Right lobe of liver (tissue), 6 donors: ENCODE measurements around the gene GATA6. TPM values are rescaled to one million over a fixed set of nuclear protein-coding genes. Genes with fewer than 3 reads are reported as not detected.

Experiments
- ATAC-seq, 4 donors: fragments of 200-7000 bp; cut with Tn5 transposase; one replicate each; pipeline ENCODE4 v1.9.1; 2020; ENCODE audit warnings: mild to moderate bottlenecking in 4 of 4, moderate library complexity in 4 of 4
- DNase-seq, 3 donors: peaks; one replicate each; pipeline ENCODE4 v3.0.0-alpha.2; 2020
- H3K27ac ChIP-seq, 3 donors: fragments of 200-600 bp; one replicate each; pipeline ENCODE4 v1.8.0; 2022
- H3K27me3 ChIP-seq, 2 donors: fragments of 200-600 bp; one replicate each; pipeline ENCODE4 v1.8.0; 2022
- H3K36me3 ChIP-seq, 4 donors: fragments of 200-600 bp; sonication (generic) in 1 of 4; one replicate each; pipeline versions ENCODE4 v1.5.1 to v1.8.0; 2017 to 2022; ENCODE audit warnings: control low read depth in 1 of 4
- H3K4me1 ChIP-seq, 4 donors: fragments of 200-600 bp; sonication (generic) in 1 of 4; one replicate each; pipeline versions ENCODE4 v1.5.1 to v1.8.0; 2017 to 2022; ENCODE audit warnings: control low read depth in 1 of 4
- H3K4me3 ChIP-seq, 3 donors: fragments of 200-600 bp; one replicate each; pipeline ENCODE4 v1.8.0; 2022
- H3K9me3 ChIP-seq, 4 donors: fragments of 200-600 bp; sonication (generic) in 1 of 4; one replicate each; pipeline versions ENCODE4 v1.5.1 to v1.8.0; 2017 to 2022; ENCODE audit warnings: control low read depth in 1 of 4
- CTCF ChIP-seq, 4 donors: fragments of 200-600 bp in 3 of 4; fragments of 450-650 bp in 1 of 4; IDR thresholded peaks; one replicate each; pipeline versions ENCODE4 v1.5.1 to v1.8.0; 2016 to 2022; ENCODE audit warnings: antibody characterized with exemption in 4 of 4, mild to moderate bottlenecking in 2 of 4
- POLR2A ChIP-seq: fragments of 450-650 bp; IDR thresholded peaks from one replicate; pipeline ENCODE4 v1.6.1; 2017; ENCODE audit warnings: antibody characterized with exemption, mild to moderate bottlenecking
- WGBS: methylation state at CpG from one replicate; pipeline ENCODE4 v1.1.6; 2018; ENCODE audit warnings: low coverage, low lambda C conversion rate; ENCODE audit not compliant: insufficient coverage; ENCODE audit errors: missing lambda C conversion rate; 5-methylcytosine and 5-hydroxymethylcytosine counted together
- intact Hi-C, 2 donors: fragments of 100-400 bp; cut with DNase I; formaldehyde crosslinking; loops; one replicate each; pipeline versions ENCODE4 v1.11.2 to v1.14.1; 2022
- total RNA-seq, 6 experiments: library from RNA; depleted of rRNA in 2 of 6; stranded (reverse); fragments of >200 nt in 2 of 6; fragmentation: NEBNext Ultra II Directional in 3 of 6; extraction: Animal tissue kit (Norgen Biotek cat#: 25700) in 3 of 6; gene quantifications; one replicate each; pipeline versions ENCODE4 v1.1.0 to v1.2.4, GENCODE V29; 2016 to 2023
- donor health status: DM: no; HTN: yes; CAD: no.
- donor health status: DM: no; HTN: no; CAD: no.
- donor health status: DM: no; HTN: no; CAD: no.
- donor health status: DM: no; HTN: yes; CAD: no.
- donor health status: DM: no; HTN: yes; CAD: no.

The GATA6 gene
- total RNA-seq, 6 experiments from 2014 or later: 8.0 to 14.0 (median 9.5) TPM

GRCh38 chr18:22224339-22224738 is 55.0 kb downstream of the GATA6 start:
- TF ChIP-seq POLR2A (no peak), CTCF (IDR thresholded peaks at IDR 0.05) (no peak)
- Histone ChIP-seq H3K4me3 (no peak overlapping the region), H3K36me3 (no peaks in the 10 kb centered on the region), H3K27ac (no peak overlapping the region), H3K27me3 (no peaks in the 10 kb centered on the region), H3K9me3 (no peaks in the 10 kb centered on the region), H3K4me1 (no peaks in the 10 kb centered on the region)
- WGBS: 71% methylated on average over 1 of the region's 1 CpG
- intact Hi-C loops: no loop called here
- no peak for ATAC-seq
- no peak for DNase-seq

GRCh38 chr18:22226801-22227200 is 57.4 kb downstream of the GATA6 start:
- no peak overlapping the region for H3K27ac ChIP-seq
- intact Hi-C loops: no loop called here
- no peak for DNase-seq
- ATAC-seq: no peak
- H3K36me3 ChIP-seq: no peaks in the 10 kb centered on the region
- TF ChIP-seq POLR2A: no peak
- TF ChIP-seq CTCF (IDR thresholded peaks at IDR 0.05): no peak
- H3K27me3 ChIP-seq: no peaks in the 10 kb centered on the region
- WGBS: 67% methylated on average over 4 of the region's 4 CpGs
- no peaks in the 10 kb centered on the region for H3K4me1 ChIP-seq
- no peaks in the 10 kb centered on the region for H3K9me3 ChIP-seq
- no peak overlapping the region for H3K4me3 ChIP-seq

- DNase-seq (no peak), ATAC-seq (no peak)
- 45% methylated on average over 2 of the region's 2 CpGs for WGBS
- intact Hi-C loops: loop anchor here in 1 of 2 donors (2.0 kb wide), 1 partner anchor 22 kb away; no protein-coding TSS in a partner anchor
- Histone ChIP-seq H3K27ac (no peak overlapping the region), H3K27me3 (no peaks in the 10 kb centered on the region), H3K4me1 (no peaks in the 10 kb centered on the region), H3K4me3 (no peak overlapping the region), H3K36me3 (no peaks in the 10 kb centered on the region), H3K9me3 (no peaks in the 10 kb centered on the region)
- no peak for TF ChIP-seq POLR2A
- TF ChIP-seq CTCF (IDR thresholded peaks at IDR 0.05): no peak
Measured at GRCh38 chr18:22228976-22229375, 59.6 kb downstream of the GATA6 start.

GRCh38 chr18:22229456-22230124 is 60.2 kb downstream of the GATA6 start:
- intact Hi-C loops: loop anchor here in 1 of 2 donors (2.0 kb wide), 1 partner anchor 23 kb away; no protein-coding TSS in a partner anchor
- no peak for ATAC-seq
- TF ChIP-seq POLR2A: no peak
- no peak for TF ChIP-seq CTCF (IDR thresholded peaks at IDR 0.05)

More at GRCh38 chr18:22229456-22230124, 60.2 kb downstream of the GATA6 start:
- Histone ChIP-seq H3K27me3 (no peaks in the 10 kb centered on the region), H3K9me3 (no peaks in the 10 kb centered on the region), H3K36me3 (no peaks in the 10 kb centered on the region), H3K27ac (no peak overlapping the region), H3K4me1 (no peaks in the 10 kb centered on the region), H3K4me3 (no peak overlapping the region)
- no peak for DNase-seq
- 86% methylated on average over 7 of the region's 7 CpGs for WGBS
